GM18498 (cell line): ENCODE results near the gene TPT1.
"Not testable (repeated sequence)": the region's sequence is repeated elsewhere in the genome, so short reads cannot be mapped to it uniquely, and the experiment has no call there.

Experiments
- ATAC-seq: cut with Tn5 transposase; IDR thresholded peaks from one replicate; pipeline ENCODE4 v1.9.1; 2021; ENCODE audit warnings: mild to moderate bottlenecking, moderate library complexity; ENCODE audit not compliant: unreplicated experiment

TPT1 gene

GRCh38 chr13:45368005-45368404 is 27.0 kb upstream of the TPT1 start:
- no peak for ATAC-seq

- peak; percentile 93 for ATAC-seq
Measured at GRCh38 chr13:45367358-45367757, 26.4 kb upstream of the TPT1 start.

GRCh38 chr13:45365558-45365885 is 24.5 kb upstream of the TPT1 start:
- ATAC-seq, result no peak

- ATAC-seq, result no peak
Measured at GRCh38 chr13:45364876-45365557, 24.0 kb upstream of the TPT1 start.

GRCh38 chr13:45362939-45363338 is 22.0 kb upstream of the TPT1 start:
- no peak for ATAC-seq

- no peak for ATAC-seq
Measured at GRCh38 chr13:45361596-45362206, 20.7 kb upstream of the TPT1 start.

- ATAC-seq, result no peak
Measured at GRCh38 chr13:45356966-45357672, 16.1 kb upstream of the TPT1 start.

GRCh38 chr13:45353895-45354294 is 12.9 kb upstream of the TPT1 start:
- peak; percentile 46 for ATAC-seq

GRCh38 chr13:45352031-45352430 is 11.0 kb upstream of the TPT1 start:
- no peak for ATAC-seq

GRCh38 chr13:45350152-45350551 is 9.2 kb upstream of the TPT1 start:
- no peak for ATAC-seq

- ATAC-seq, result no peak
Measured at GRCh38 chr13:45349438-45349837, 8.5 kb upstream of the TPT1 start.

- not testable (repeated sequence) for ATAC-seq
Measured at GRCh38 chr13:45344064-45344463, 3.1 kb upstream of the TPT1 start.

GRCh38 chr13:45343102-45343501 is 2.1 kb upstream of the TPT1 start:
- not testable (repeated sequence) for ATAC-seq

- not testable (repeated sequence) for ATAC-seq
Measured at GRCh38 chr13:45342668-45343067, 1.7 kb upstream of the TPT1 start.

- no peak for ATAC-seq
Measured at GRCh38 chr13:45341799-45342500, 967 bp upstream of the TPT1 start.

GRCh38 chr13:45340422-45341033 is 455 bp downstream of the TPT1 start:
- ATAC-seq, result peak; percentile 36

GRCh38 chr13:45339867-45340266 is 1.1 kb downstream of the TPT1 start:
- no peak for ATAC-seq

GRCh38 chr13:45339399-45339798 is 1.6 kb downstream of the TPT1 start:
- no peak for ATAC-seq

- ATAC-seq, result no peak
Measured at GRCh38 chr13:45337803-45338202, 3.2 kb downstream of the TPT1 start.

GRCh38 chr13:45337395-45337794 is 3.6 kb downstream of the TPT1 start:
- ATAC-seq, result no peak
